Measurements from ENCODE around the gene CDC37L1.

- TF ChIP-seq NANOG (IDR thresholded peaks at IDR 0.05; ENCODE audit: insufficient read depth, low read depth, low read length, poor library complexity, severe bottlenecking) (no peak), MAX (IDR thresholded peaks at IDR 0.05) (no peak), SAP30 (IDR thresholded peaks at IDR 0.05; ENCODE audit: insufficient read depth, insufficient replicate concordance, low read length) (no peak), CHD2 (IDR thresholded peaks at IDR 0.05; ENCODE audit: low read length) (no peak)
- TF ChIP-seq, protein P1, sequence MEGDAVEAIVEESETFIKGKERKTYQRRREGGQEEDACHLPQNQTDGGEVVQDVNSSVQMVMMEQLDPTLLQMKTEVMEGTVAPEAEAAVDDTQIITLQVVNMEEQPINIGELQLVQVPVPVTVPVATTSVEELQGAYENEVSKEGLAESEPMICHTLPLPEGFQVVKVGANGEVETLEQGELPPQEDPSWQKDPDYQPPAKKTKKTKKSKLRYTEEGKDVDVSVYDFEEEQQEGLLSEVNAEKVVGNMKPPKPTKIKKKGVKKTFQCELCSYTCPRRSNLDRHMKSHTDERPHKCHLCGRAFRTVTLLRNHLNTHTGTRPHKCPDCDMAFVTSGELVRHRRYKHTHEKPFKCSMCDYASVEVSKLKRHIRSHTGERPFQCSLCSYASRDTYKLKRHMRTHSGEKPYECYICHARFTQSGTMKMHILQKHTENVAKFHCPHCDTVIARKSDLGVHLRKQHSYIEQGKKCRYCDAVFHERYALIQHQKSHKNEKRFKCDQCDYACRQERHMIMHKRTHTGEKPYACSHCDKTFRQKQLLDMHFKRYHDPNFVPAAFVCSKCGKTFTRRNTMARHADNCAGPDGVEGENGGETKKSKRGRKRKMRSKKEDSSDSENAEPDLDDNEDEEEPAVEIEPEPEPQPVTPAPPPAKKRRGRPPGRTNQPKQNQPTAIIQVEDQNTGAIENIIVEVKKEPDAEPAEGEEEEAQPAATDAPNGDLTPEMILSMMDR (IDR thresholded peaks at IDR 0.05; ENCODE audit: control extremely low read depth in 1 of 3, insufficient read depth in 1 of 3, low read depth in 1 of 3, low read length in 3 of 3), result no peak
These were observed 5.5 kb downstream of the CDC37L1 start for GRCh38 chr9:4684820-4685219.
